Kidney (tissue), 14 donors: ENCODE results near the gene APOL3. TPM values are rescaled to one million over a fixed set of nuclear protein-coding genes. Genes with fewer than 3 reads are reported as not detected.
"Not testable (repeated sequence)": the region's sequence is repeated elsewhere in the genome, so short reads cannot be mapped to it uniquely, and the experiment has no call there.

Experiments used
- DNase-seq, 5 donors: peaks; one replicate each; pipeline ENCODE4 v3.0.0-alpha.2; 2013 to 2020
- FAIRE-seq: peaks from 2 replicates; lab custom pipeline; 2012; peaks lifted over from hg19 to GRCh38; lab: Jason Lieb, UNC
- H3K27ac ChIP-seq, 2 donors: one replicate each; pipeline ENCODE4 v1.7.0; 2013; ENCODE audit warnings: low read depth in 2 of 2, low read length in 2 of 2, inconsistent platforms in 1 of 2
- H3K27me3 ChIP-seq: one replicate; pipeline ENCODE4 v1.7.1; 2013; ENCODE audit warnings: low read length, inconsistent platforms; ENCODE audit not compliant: control insufficient read depth, insufficient read depth
- H3K36me3 ChIP-seq, 3 donors: one replicate each; pipeline versions ENCODE4 v1.7.0 to v1.7.1; 2013; ENCODE audit warnings: low read length in 3 of 3, control low read depth in 1 of 3, inconsistent platforms in 1 of 3; ENCODE audit not compliant: insufficient read depth in 3 of 3, control insufficient read depth in 2 of 3
- H3K4me1 ChIP-seq, 3 donors: one replicate each; pipeline versions ENCODE4 v1.7.0 to v1.7.1; 2013; ENCODE audit warnings: low read length in 3 of 3, inconsistent platforms in 1 of 3, low read depth in 1 of 3; ENCODE audit not compliant: control insufficient read depth in 2 of 3, insufficient read depth in 2 of 3
- H3K4me3 ChIP-seq, 3 donors: one replicate each; pipeline versions ENCODE4 v1.7.0 to v1.8.1; 2013; ENCODE audit warnings: low read length in 3 of 3, control low read depth in 1 of 3, inconsistent platforms in 1 of 3
- H3K9ac ChIP-seq, 3 donors: one replicate each; pipeline versions ENCODE4 v1.7.0 to v1.7.1; 2013; ENCODE audit warnings: low read length in 3 of 3, control low read depth in 1 of 3, inconsistent platforms in 1 of 3
- H3K9me3 ChIP-seq, 3 donors: one replicate each; pipeline versions ENCODE4 v1.7.0 to v1.7.1; 2013; ENCODE audit warnings: low read length in 3 of 3, control low read depth in 1 of 3, inconsistent platforms in 1 of 3; ENCODE audit not compliant: control insufficient read depth in 2 of 3, insufficient read depth in 1 of 3
- intact Hi-C: fragments of 100-400 bp; cut with DNase I; formaldehyde crosslinking; loops from one replicate; pipeline ENCODE4 v1.11.1; 2022
- polyA plus RNA-seq: library from polyadenylated mRNA; stranded (reverse); fragments of 350-450 nt; fragmentation: Illumina TruSeq; extraction: RNeasy Lipid Tissue Mini Kit (QIAGEN cat#74804); gene quantifications from one replicate; pipeline ENCODE4 v1.2.3, GENCODE V29; 2014; ENCODE audit warnings: low read depth, low replicate concordance; ENCODE audit not compliant: insufficient read depth
- total RNA-seq: library from RNA; stranded (reverse); fragmentation: NEBNext Ultra II Directional; extraction: Animal tissue kit (Norgen Biotek cat#: 25700); gene quantifications from one replicate; pipeline ENCODE4 v1.2.1, GENCODE V29; 2021
- TF ChIP-seq, protein P1 (sequence below): IDR thresholded peaks from 3 replicates; pipeline ENCODE4 v1.5.1; 2012; ENCODE audit warnings: mild to moderate bottlenecking, moderate library complexity, borderline replicate concordance; ENCODE audit not compliant: insufficient read depth; ENCODE audit errors: extremely low read depth
- donor health status: control.
- donor health status: control.
- donor health status: control.
- donor health status: control.
- donor health status: control.
- donor health status: DM: yes; HTN: yes; CAD: no.
- donor health status: Normal renal cell carcinoma (clear cell type).

Gene APOL3
- total and polyA plus RNA-seq, 2 donors from 2014 or later: 25.1 to 43.7 TPM

DNA sequence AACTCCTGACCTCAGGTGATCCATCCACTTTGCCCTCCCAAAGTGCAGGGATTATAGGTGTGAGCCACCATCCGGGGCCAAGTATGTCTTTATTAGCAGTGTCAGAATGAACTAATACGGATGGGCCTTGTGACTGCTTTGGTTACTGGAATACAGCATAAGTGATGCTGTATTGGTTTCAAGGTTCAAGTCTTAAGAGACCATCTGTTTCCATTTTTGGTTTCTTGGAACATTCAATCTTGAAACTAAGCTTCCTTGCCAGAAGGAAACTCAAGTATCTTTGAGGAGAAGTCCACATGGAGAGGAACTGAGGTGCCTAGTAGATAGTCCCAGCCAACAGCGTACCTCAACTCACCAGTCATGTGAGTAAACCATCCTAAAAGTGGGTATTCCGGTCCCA lies 58.8 kb downstream of the APOL3 start:
- Histone ChIP-seq H3K4me3 (no peak overlapping the region), H3K9me3 (no peaks in the 10 kb centered on the region), H3K27ac (no peak overlapping the region), H3K36me3 (no peaks in the 10 kb centered on the region), H3K9ac (no peak overlapping the region), H3K4me1 (no peaks in the 10 kb centered on the region), H3K27me3 (no peaks in the 10 kb centered on the region)
- no peak for FAIRE-seq
- DNase-seq: no peak
- intact Hi-C loops: no loop called here
- TF ChIP-seq, protein P1, sequence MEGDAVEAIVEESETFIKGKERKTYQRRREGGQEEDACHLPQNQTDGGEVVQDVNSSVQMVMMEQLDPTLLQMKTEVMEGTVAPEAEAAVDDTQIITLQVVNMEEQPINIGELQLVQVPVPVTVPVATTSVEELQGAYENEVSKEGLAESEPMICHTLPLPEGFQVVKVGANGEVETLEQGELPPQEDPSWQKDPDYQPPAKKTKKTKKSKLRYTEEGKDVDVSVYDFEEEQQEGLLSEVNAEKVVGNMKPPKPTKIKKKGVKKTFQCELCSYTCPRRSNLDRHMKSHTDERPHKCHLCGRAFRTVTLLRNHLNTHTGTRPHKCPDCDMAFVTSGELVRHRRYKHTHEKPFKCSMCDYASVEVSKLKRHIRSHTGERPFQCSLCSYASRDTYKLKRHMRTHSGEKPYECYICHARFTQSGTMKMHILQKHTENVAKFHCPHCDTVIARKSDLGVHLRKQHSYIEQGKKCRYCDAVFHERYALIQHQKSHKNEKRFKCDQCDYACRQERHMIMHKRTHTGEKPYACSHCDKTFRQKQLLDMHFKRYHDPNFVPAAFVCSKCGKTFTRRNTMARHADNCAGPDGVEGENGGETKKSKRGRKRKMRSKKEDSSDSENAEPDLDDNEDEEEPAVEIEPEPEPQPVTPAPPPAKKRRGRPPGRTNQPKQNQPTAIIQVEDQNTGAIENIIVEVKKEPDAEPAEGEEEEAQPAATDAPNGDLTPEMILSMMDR: no peak

DNA sequence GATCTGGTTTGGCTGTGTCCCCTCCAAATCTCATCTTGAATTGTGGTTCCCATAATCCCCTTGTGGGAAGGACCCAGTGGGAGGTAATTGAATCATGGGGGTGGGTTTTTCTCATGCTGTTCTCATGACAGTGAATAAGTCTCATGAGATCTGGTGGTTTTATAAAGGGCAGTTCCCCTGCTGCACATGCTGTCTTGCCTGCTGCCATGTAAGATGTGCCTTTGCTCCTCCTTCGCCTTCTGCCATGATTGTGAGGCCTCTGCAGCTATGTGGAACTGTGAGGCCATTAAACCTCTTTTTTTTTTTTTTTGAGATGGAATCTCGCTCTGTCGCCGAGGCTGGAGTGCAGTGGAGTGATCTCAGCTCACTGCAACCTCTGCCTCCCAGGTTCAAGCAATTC lies 59.6 kb downstream of the APOL3 start:
- H3K27ac ChIP-seq, H3K9ac ChIP-seq, H3K27me3 ChIP-seq, H3K4me3 ChIP-seq, intact Hi-C loops, FAIRE-seq, H3K9me3 ChIP-seq, H3K36me3 ChIP-seq, H3K4me1 ChIP-seq: not testable (repeated sequence)
- DNase-seq: peak in 1 of 5 donors; percentile 14

DNA sequence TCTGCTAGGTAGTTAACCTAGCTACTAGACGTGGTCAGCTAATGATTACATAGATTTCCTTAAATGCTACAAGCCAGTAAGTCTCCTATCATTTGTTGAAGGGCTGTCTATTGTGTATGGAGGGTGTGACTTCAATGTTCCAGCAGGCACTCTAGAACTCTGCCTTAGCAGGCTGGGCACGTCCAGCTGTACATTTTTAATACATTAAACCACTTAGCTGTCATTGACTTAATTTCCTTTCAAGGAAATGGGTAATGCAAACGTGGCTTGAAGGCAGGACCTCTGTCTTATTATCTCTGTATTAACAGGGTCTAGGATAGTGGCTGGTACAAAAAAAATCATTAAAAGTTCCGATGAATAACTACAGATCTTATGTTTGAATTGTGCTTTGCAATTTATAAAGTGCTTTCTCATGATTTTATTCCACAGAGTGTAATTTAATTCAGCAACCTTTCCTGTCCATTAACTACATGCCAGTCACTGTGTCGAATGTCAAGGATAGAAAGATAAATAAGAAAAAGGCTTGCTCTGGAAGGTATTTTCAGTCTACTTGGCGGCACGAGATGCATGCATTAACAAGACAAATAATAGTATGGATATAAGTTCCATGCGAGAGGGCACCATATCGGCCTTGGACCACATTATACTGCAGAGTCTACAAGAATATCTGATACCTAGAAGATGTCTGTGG lies 60.3 kb downstream of the APOL3 start:
- intact Hi-C loops: no loop called here
- TF ChIP-seq, protein P1: no peak
- H3K36me3 ChIP-seq: no peaks in the 10 kb centered on the region
- H3K27me3 ChIP-seq: no peaks in the 10 kb centered on the region
- H3K4me1 ChIP-seq: no peaks in the 10 kb centered on the region
- H3K4me3 ChIP-seq: no peak overlapping the region
- DNase-seq: peak in 2 of 5 donors; percentile 10 to 35
- H3K9me3 ChIP-seq: no peaks in the 10 kb centered on the region
- no peak for FAIRE-seq
- no peak overlapping the region for H3K9ac ChIP-seq
- H3K27ac ChIP-seq: no peak overlapping the region

DNA sequence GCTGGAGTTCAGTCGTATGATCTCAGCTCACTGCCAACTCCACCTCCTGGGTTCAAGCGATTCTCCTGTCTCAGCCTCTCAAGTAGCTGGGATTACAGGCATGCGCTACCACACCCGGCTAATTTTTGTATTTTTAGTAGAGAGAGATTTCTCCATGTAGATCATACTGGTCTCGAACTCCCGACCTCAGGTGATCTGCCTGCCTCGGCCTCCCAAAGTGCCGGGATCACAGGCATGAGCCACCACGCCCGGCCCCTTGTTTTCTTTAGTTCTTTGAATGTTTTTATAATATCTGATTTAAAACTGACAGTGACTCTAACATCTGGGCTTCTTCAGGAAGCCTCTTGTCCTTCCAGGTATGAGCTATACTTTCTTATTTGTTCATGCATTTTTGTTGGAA lies 61.0 kb downstream of the APOL3 start:
- FAIRE-seq, DNase-seq, H3K27me3 ChIP-seq: not testable (repeated sequence)

More for the DNA sequence above, 61.0 kb downstream of the APOL3 start:
- H3K4me1 ChIP-seq, H3K36me3 ChIP-seq, H3K9ac ChIP-seq, H3K9me3 ChIP-seq, H3K27ac ChIP-seq, H3K4me3 ChIP-seq, intact Hi-C loops: not testable (repeated sequence)
